ENCODE measurements around the gene CHST11. TPM values are rescaled to one million over a fixed set of nuclear protein-coding genes. Genes with fewer than 3 reads are reported as not detected.

The CHST11 gene
- total and polyA plus RNA-seq, 10 of the 15 experiments (the other 5 are each of a cell fraction or from before 2014, with no cell fraction given) = 1.9 to 38.1 (median 17.2) TPM

DNA sequence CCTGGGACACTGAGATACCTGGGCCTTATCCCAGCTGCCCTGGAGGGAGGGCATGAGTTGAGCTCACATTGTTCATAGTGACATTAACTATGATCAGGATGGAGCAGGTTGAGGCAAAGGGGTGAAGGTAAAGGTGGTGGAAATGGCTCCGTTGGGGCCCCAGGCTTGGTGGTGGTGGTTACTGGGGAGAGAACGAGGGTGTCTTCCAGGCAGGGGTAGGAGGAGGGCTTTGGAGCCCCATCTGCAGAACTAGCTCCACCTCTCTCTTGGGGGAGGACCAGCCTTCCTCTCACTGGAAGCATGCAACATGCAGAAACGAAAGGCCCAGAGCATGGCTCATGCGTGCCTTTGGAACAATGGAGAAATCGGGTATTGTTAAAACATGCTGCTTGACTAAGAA, 284.3 kb downstream of the CHST11 start:
- no peak for FAIRE-seq
- Histone ChIP-seq H3K27me3 (replicated peaks in 1 of 2; ENCODE audit: control insufficient read depth in 2 of 2, insufficient read depth in 2 of 2, low read length in 1 of 2) (no peaks in the 10 kb centered on the region), H3K4me2 (ENCODE audit: control insufficient read depth, insufficient read depth) (peak overlapping the region; percentile 79), H3K9ac (ENCODE audit: control insufficient read depth, insufficient read depth, low read length) (peak overlapping the region; percentile 33), H3K36me3 (ENCODE audit: control insufficient read depth in 2 of 2, insufficient read depth in 2 of 2, low read length in 1 of 2) (peaks cover 0 to 4% of the 10 kb centered on the region in 2 experiments; a peak in 2 of 4 replicates), H4K20me1 (ENCODE audit: control insufficient read depth, insufficient read depth) (no peaks in the 10 kb centered on the region), H2AFZ (ENCODE audit: control insufficient read depth, low read depth, low read length) (peak overlapping the region; percentile 3; the same call in 1 of the 2 replicates), H3K4me1 (ENCODE audit: control insufficient read depth, insufficient read depth, low read length) (peaks cover 62% of the 10 kb centered on the region), H3K79me2 (ENCODE audit: control insufficient read depth, insufficient read depth, low read length) (peaks cover 16% of the 10 kb centered on the region), H3K27ac (ENCODE audit: control insufficient read depth, insufficient read depth) (peak overlapping the region; percentile 82), H3K9me3 (replicated peaks; ENCODE audit: control insufficient read depth, insufficient read depth, low read length) (no peaks in the 10 kb centered on the region; the same call in 1 of the 3 replicates), H3K4me3 (peak overlapping the region; percentile 45; the same call in 1 of the 2 replicates)
- DNase-seq (ENCODE audit: low read depth, low spot score) = no peak
- intact Hi-C loops (cut with micrococcal nuclease; ENCODE audit: unreplicated experiment) = loop anchor here (5.0 kb wide), 1 partner anchor 311 kb away; no protein-coding TSS in a partner anchor
- in situ Hi-C loops (cut with MboI) = no loop called here
- no TSS peak for BruUV-seq (replicated peaks)
- ATAC-seq = peak; percentile 35
- ChIA-PET RAD21 (ENCODE audit: unreplicated experiment) (interaction anchor here (0.8 to 2.5 kb wide), 7 partner anchors 13 to 359 kb away, joined by 3 to 10 read pairs (median 5); no protein-coding TSS in a partner anchor), CTCF (interaction anchor here (0.7 to 0.9 kb wide), 2 partner anchors 10 to 282 kb away, joined by 3 read pairs; no protein-coding TSS in a partner anchor), POLR2A (interaction anchor here (1.1 to 2.2 kb wide), 2 partner anchors 24 to 45 kb away, joined by 7 to 8 read pairs; no protein-coding TSS in a partner anchor), SMC1A (ENCODE audit: uncharacterized antibody, unreplicated experiment) (interaction anchor here (0.7 to 3.4 kb wide), 13 partner anchors 9 to 361 kb away, joined by 3 to 21 read pairs (median 5); no protein-coding TSS in a partner anchor)
- TF ChIP-seq MTA3 (IDR thresholded peaks at IDR 0.05; ENCODE audit: borderline replicate concordance, low read length) = 0 out of 2 replicates have a peak, but pooled peaks have one; percentile 19
- TF ChIP-seq CBX5 (IDR thresholded peaks at IDR 0.05; ENCODE audit: low read depth) = no peak
- TF ChIP-seq ZNF384 (IDR thresholded peaks at IDR 0.05; ENCODE audit: borderline replicate concordance, low read depth, low read length) = no peak
- no peak for TF ChIP-seq ETV6 (conservative IDR thresholded peaks at IDR 0.05 in 1 of 2, IDR thresholded peaks at IDR 0.05 in 1 of 2; ENCODE audit: borderline replicate concordance in 1 of 2, low read depth in 1 of 2)
- peak; percentile 9; the same call in 1 of the 2 replicates for TF ChIP-seq HDGF (IDR thresholded peaks at IDR 0.05)
- no peak for TF ChIP-seq ZSCAN29 (IDR thresholded peaks at IDR 0.05)
- no peak for TF ChIP-seq TBL1XR1 (IDR thresholded peaks at IDR 0.05; ENCODE audit: low read depth, low read length)
- TF ChIP-seq CREB1 (IDR thresholded peaks at IDR 0.05; ENCODE audit: low read depth) = no peak
- TF ChIP-seq MTA2 (IDR thresholded peaks at IDR 0.05; ENCODE audit: low read depth) = no peak
- 0 out of 2 replicates have a peak, but pooled peaks have one; percentile 0 for TF ChIP-seq CBFB (IDR thresholded peaks at IDR 0.05; ENCODE audit: low read depth)
- no peak for TF ChIP-seq NFIC (IDR thresholded peaks at IDR 0.05; ENCODE audit: low read depth, low read length)
- TF ChIP-seq, protein P1, sequence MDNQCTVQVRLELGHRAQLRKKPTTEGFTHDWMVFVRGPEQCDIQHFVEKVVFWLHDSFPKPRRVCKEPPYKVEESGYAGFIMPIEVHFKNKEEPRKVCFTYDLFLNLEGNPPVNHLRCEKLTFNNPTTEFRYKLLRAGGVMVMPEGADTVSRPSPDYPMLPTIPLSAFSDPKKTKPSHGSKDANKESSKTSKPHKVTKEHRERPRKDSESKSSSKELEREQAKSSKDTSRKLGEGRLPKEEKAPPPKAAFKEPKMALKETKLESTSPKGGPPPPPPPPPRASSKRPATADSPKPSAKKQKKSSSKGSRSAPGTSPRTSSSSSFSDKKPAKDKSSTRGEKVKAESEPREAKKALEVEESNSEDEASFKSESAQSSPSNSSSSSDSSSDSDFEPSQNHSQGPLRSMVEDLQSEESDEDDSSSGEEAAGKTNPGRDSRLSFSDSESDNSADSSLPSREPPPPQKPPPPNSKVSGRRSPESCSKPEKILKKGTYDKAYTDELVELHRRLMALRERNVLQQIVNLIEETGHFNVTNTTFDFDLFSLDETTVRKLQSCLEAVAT (IDR thresholded peaks at IDR 0.05) = no peak
- no peak for TF ChIP-seq IKZF2 (IDR thresholded peaks at IDR 0.05)
- 0 out of 2 replicates have a peak, but pooled peaks have one; percentile 6 for TF ChIP-seq DPF2 (IDR thresholded peaks at IDR 0.05)
- no peak for TF ChIP-seq ZNF217 (IDR thresholded peaks at IDR 0.05)
- TF ChIP-seq SMAD5 (IDR thresholded peaks at IDR 0.05; ENCODE audit: low read depth) = no peak
- no peak for TF ChIP-seq SIN3A (IDR thresholded peaks at IDR 0.05; ENCODE audit: low read depth, low read length)
- no peak for TF ChIP-seq HCFC1 (IDR thresholded peaks at IDR 0.05; ENCODE audit: low read length)
- TF ChIP-seq RCOR1 (conservative IDR thresholded peaks at IDR 0.05; ENCODE audit: low read depth, low read length) = no peak
- TF ChIP-seq KLF5 (IDR thresholded peaks at IDR 0.05; ENCODE audit: partially characterized antibody) = no peak
- TF ChIP-seq SMAD1 (IDR thresholded peaks at IDR 0.05; ENCODE audit: low read depth, partially characterized antibody) = no peak
- TF ChIP-seq RELA (IDR thresholded peaks at IDR 0.05; ENCODE audit: borderline replicate concordance, partially characterized antibody) = no peak
- 48% methylated on average over 5 of the region's 5 CpGs for WGBS (ENCODE audit: insufficient coverage, insufficient replicate concordance, low lambda C conversion rate, missing lambda C conversion rate)
